Fibroblast of gingiva (primary cell): ENCODE data around the gene COQ5.

ENCODE experiments used
- DNase-seq: peaks from one replicate; pipeline ENCODE4 v3.0.0-alpha.2; 2011; ENCODE audit warnings: low read depth

COQ5 gene

GRCh38 chr12:120483621-120484020 lies 45.3 kb downstream of the COQ5 start:
- DNase-seq, result no peak

DNA sequence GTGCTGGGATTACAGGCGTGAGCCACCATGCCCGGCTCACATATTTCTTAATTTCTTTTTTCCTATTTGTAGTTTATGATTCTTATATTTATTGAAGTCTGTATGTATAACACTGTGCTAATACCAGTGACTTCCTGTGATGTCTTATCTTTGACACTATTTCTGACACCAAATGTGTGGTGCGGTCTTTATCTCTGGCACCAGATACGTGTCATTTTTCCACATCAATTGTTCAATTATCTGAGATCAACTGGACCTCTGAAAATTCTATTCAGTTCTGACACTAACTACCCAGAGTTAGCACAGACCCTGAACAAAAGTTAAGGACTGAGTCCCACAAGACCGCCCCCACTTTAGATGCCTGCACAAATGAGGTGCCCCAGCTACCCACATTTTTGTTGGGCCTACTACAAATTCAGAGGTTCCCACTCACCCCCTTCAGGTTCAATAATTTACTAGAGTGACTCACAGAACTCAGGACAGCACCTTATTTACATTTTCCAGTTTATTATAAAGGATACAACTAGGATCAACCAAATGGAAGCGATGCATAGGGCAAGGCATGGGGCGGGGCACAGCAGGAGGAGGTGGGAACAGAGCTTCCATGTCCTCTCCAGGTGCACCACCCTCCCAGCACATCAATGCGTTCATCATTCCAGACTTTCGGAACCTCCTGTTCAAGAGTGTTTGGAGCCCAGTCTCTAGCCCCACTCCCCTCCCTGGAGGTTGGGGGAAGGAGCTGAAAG lies 47.8 kb downstream of the COQ5 start:
- no peak for DNase-seq

DNA sequence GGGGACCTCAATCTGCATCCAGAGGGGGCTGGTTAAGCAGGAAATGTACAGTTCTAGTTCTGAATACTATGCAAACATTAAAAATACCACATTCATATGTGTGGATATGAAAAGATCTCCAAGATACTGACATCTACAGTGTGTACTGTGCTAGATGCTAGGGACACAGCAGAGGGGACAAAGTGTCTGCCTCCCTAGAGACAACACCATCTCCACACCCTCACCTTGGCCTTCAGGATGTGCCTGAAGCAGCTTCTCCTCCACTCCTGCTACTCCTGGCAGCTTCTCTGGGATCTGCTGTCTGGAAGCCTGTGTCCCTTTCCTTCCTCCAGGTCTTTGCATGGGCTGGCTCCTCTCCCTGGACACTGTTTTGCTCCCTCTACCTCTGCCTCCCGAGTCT lies 48.7 kb downstream of the COQ5 start:
- DNase-seq, result no peak

- DNase-seq, result no peak
These were observed 49.5 kb downstream of the COQ5 start for GRCh38 chr12:120479458-120479857.

GRCh38 chr12:120475643-120476042 lies 53.3 kb downstream of the COQ5 start:
- no peak for DNase-seq

GRCh38 chr12:120474616-120474960 lies 54.4 kb downstream of the COQ5 start:
- DNase-seq, result no peak

GRCh38 chr12:120473807-120474615 lies 54.9 kb downstream of the COQ5 start:
- no peak for DNase-seq

GRCh38 chr12:120472521-120472920 lies 56.4 kb downstream of the COQ5 start:
- DNase-seq, result no peak

DNA sequence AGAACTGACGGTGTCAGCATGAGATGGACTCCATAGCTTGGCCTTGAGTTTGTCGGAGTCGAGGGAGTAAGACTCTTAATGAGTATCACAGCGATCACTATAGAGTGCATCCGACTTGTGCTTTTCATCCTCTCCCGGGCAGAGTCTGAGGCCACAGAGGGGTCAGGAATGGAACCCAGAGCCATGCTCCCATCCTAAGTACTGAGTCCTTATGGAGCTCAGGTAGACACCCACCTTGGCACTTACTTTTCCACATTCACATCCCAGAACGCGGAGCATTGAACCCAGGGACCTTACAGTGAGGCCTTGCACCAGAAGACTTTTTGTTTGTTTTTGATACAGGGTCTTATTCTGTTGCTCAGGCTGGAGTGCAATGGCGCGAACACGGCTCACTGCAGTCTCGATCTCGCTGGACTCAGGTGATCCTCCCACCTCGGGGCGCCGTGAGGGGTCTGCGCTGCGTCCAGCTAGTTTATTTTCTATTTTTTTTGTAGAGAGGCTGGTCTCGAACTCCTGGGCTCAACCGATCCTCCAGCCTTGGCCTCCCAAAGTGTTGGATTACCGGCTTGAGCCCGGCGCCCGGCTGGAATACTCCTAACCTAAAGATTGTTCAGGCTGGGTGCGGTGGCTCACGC lies 58.7 kb downstream of the COQ5 start:
- no peak for DNase-seq

GRCh38 chr12:120469450-120470149 lies 59.4 kb downstream of the COQ5 start, which contains the start of gene SRSF9:
Gene SRSF9 (minus strand): TSS chr12:120469748. CDS start chr12:120469609, 139 bp downstream.
- DNase-seq, result peak; percentile 98

DNA sequence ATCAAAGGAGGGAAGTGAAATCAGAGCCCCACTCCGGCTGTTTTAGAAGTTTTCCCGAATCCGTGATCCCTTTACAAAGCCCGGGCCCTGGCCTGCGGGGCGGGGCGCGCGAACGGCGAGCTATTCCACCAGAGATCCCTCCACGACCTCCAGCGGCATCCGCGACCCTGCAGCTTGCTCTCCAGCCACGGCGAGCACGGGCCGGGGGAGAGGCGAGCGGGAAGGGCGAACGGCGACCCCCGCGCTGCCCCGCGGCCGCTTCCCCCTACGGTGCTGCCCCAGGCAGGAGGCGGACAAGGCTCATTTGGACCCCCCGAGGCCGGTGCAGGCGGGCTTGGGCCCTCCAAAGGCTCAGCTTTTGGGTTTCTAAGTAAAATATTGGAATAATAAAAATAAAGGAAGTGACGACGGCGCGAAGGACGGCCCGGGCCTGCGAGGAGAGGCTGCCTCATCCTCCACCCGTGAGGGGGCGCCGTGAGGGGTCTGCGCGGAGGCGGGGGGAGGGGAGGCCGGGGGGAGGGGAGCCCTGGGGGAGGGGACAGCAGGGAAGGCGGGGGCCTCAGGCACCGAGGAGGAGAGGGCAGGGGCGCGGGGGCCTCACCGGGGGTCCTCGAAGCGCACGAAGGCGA lies 60.0 kb downstream of the COQ5 start:
- DNase-seq, result no peak

- DNase-seq, result peak; percentile 76
These were observed 60.6 kb downstream of the COQ5 start for GRCh38 chr12:120468325-120468820.

DNA sequence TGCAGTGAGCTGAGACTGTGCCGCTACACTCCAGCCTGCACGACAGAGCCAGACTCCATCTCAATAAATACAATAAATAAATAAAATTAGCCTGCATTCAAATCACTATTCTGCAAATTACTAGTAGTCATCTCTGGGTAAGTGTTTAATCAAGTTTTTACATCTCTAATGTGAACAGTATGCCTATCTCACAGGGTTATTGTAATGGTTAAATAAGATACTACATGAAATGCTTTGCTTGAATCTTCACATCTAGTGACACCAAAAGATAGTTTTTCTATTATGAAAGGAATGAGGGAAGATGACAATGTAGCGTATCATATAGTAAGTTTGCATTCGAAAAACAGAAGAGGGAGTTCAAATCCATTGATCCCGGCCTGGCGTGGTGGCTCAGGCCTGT lies 61.5 kb downstream of the COQ5 start:
- DNase-seq, result no peak

- DNase-seq, result peak; percentile 38
These were observed 62.2 kb downstream of the COQ5 start for GRCh38 chr12:120466560-120467315.

DNA sequence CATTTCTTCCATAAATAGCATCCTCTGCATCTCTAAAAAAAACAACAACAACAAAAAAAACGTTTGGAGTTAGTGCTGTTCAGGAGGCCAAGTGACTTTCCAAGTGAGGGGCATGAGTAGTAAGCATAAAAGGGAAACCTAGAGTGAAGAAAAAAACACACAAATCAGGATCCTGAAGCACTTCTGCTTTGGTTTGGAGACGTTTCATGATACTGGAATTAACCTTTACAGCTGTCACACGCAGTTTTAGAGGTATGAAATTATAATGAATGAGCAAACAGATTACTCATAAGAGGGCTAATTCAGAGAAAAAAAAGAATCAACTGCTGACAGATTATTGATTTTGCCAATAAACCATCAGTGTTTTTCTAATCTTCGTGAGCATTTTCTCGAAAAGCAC lies 63.2 kb downstream of the COQ5 start:
- DNase-seq, result no peak

DNA sequence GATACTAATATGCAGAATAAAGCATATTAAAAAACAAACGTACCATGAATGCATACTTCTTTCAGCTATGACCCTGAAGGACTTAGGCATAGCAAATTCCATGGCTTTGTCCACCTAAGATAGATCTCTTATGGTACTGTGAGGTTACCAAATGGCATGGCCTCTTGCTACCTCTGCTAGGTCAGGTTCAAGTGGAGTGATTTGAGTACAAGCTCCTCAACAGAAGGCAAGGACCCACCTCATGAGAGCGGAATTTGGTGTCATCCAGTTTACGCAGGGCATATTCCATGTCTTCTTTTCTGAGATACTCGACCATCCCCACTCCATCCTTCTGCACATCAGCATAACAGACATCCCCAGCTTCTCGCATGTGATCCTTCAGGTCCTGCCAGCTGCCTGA lies 65.2 kb downstream of the COQ5 start:
- no peak for DNase-seq

- DNase-seq, result no peak
These were observed 66.8 kb downstream of the COQ5 start for GRCh38 chr12:120462099-120462640.

GRCh38 chr12:120460157-120460556 lies 68.8 kb downstream of the COQ5 start:
- DNase-seq, result no peak

- no peak for DNase-seq
These were observed 71.8 kb downstream of the COQ5 start for GRCh38 chr12:120457133-120457532.

GRCh38 chr12:120455302-120455701 lies 73.7 kb downstream of the COQ5 start:
- no peak for DNase-seq

DNA sequence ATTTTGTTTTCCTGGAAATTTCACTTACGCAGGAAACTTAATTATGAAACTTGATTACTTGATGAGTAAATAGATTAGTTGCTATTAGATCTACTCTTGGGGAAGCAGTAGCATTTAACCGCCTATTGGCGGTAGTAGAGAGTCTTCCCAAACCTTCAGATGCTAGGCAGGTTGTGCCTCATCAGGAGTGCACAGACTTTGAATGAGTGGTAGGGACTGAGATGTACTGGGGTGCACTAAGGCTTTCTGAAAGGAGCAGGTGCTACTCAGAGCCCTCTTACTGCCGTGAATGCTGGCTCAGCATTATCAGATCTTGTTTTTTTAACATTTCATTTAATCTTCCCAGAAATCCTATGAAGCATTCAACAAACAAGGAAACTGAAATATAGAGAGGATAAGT lies 75.0 kb downstream of the COQ5 start:
- no peak for DNase-seq
